Fibroblast of peridontal ligament (primary cell): ENCODE results near the gene TOMM70.
A peak's percentile ranks its signal among the peaks of the same experiment; 100 is the strongest.
"Not testable (repeated sequence)": the region's sequence is repeated elsewhere in the genome, so short reads cannot be mapped to it uniquely, and the experiment has no call there.

ENCODE experiments used
- DNase-seq: peaks from one replicate; pipeline ENCODE4 v3.0.0-alpha.2; 2010; ENCODE audit errors: extremely low read depth

Gene TOMM70

GRCh38 chr3:100364421-100364820 lies 36.5 kb downstream of the TOMM70 start:
- no peak for DNase-seq

DNA sequence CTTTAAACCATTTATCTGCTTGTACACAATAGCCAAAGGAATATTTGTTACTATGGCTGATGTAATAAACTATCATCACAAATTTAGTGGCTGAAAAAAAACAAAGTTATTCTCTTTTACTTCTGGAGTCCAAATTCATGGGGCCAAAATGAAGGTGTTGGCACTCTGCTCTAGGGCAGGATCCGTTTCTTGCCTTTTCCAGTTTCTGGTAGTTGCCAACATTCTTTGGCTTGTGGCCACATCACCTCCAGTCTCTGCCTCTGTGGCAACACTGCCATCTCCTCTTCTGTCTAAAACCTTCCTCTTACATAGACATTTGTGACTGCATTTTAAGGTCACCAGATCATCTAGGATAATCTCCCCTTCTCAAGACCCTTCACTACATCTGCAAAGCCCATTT lies 39.0 kb downstream of the TOMM70 start:
- DNase-seq, result no peak

- peak; percentile 10 for DNase-seq
These were observed 40.0 kb downstream of the TOMM70 start for GRCh38 chr3:100360757-100361496.

DNA sequence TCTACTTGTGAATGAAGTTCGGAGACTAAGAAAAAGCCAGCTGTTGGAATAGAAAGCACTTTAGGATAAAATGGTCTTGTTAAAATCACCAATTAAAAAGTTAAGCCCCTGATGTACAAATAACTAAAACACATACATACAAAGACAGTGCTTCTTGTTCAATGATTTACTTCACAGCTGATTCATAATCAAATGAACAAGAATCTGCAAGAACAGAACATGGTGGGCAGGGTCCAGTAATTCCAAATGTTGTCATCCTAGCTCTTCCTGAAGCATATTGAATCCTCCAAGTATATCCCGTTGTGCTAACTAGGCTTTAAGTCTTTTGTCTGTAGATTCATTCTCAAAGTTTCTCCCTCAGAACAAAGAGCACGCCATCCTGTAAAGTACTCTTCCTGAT lies 41.9 kb downstream of the TOMM70 start:
- DNase-seq, result no peak

DNA sequence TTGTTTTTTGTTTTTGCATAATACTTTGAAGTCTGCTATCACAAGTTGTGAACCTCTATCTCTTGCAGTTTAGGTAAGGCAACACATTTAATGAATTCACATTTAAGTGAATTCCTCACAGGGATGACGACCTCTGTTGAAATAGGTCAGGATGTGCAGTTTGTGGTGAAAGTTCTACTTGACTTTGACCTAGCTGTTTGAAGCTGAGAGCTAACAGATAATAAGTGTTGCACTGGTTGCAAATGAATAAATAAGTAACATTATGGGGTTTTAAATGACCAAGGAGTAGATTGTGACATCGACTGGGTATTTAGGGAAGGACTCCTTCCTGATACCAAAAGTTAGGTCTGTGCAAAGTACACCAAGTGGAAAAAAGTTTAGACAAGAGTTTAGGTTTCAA lies 42.5 kb downstream of the TOMM70 start:
- DNase-seq, result no peak

- DNase-seq, result no peak
These were observed 46.0 kb downstream of the TOMM70 start for GRCh38 chr3:100354850-100355249.

DNA sequence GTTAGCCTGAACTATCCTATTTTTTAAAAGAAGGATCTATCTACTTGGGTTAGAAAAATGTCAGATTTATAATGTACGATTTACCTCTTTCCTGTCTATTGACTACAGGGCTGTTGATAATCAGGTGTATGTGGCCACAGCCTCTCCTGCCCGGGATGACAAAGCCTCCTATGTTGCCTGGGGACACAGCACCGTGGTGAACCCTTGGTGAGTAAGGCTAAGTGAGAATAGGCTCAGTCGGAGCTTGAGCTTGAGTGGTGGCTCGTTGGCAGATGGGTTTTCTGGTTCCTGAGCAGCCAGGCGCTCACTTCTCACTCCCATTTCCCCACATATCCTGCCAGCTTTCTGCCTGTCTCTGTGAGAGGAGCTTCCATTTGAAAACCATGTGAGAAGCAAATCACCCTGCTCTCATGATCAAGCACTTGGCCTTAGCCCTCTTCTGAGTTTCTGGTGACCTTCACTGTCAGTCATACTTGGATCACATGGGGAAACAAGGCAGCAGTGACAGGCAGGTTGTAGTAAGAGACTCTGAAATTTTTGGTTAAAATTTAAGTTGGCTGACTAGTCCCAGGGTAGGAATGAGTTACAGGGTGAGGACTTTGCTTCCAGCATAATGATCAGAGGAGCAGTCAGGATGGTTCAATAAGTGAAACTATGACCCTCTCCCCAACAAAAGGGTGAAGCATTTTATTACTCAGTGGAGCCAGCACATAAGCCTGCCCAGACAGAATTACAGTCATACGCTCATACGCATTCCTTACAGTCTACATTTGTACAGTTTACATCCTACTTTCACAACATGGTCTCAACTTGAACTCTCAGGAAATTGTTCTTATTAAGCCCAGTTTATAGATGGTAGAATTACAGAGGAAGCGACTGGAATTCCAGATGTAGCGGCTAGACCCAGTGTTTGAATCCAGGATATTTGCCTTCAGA lies 48.3 kb downstream of the TOMM70 start:
- DNase-seq, result no peak

GRCh38 chr3:100351770-100352169 lies 49.1 kb downstream of the TOMM70 start:
- not testable (repeated sequence) for DNase-seq

DNA sequence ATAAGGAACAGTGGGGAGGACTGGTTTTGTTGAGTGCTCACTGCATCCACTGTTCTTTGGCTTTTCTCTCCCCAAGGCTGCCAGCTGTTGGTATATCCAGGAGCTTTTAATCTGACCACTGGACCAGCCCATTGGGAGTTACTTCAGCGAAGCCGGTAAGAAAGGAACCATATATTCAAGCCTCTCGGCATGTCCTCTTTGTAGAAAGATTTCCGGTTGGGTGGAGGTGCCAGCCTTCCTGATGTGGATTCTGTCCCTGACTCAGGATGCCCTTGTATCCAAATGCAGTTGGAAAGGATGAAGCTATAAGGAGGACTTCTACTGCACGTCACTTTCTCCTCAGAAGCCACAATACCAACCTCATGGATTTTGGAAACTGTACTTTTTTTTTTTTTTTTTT lies 52.2 kb downstream of the TOMM70 start:
- no peak for DNase-seq

GRCh38 chr3:100340527-100340926 lies 60.4 kb downstream of the TOMM70 start:
- no peak for DNase-seq

DNA sequence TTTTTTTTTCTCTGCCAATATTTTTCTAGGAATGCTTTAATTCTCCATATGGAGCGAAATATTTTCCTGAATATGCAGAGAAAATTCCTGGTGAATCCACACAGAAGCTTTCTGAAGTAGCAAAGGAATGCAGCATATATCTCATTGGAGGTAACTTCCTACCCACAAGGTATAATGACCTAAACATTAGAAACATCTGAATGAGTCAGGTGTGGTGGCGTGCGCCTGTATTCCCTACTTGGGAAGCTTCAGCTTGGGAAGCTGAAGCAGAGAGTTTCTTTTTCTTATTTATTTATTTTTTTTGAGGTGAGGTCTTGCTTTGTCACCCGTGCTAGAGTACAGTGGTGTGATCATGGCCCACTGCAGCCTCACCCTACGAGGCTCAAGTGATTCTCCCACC lies 61.1 kb downstream of the TOMM70 start:
- no peak for DNase-seq

DNA sequence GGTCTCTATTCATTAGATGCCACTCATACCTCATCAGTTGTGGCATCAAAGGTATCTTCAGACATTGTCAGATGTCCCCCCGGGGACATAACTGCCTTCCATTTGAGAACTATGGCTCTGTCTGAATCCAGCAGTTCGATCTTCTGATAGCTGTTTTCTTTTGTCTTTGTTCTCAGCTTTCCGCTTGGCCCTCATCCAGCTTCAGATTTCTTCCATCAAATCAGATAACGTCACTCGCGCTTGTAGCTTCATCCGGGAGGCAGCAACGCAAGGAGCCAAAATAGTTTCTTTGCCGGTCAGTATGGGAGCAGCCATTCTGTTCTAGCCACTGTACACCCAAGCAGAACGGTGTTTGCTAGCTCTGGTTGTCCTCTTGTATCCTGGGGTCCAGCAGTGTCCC lies 62.0 kb downstream of the TOMM70 start:
- no peak for DNase-seq

GRCh38 chr3:100336229-100336628 lies 64.7 kb downstream of the TOMM70 start:
- not testable (repeated sequence) for DNase-seq

DNA sequence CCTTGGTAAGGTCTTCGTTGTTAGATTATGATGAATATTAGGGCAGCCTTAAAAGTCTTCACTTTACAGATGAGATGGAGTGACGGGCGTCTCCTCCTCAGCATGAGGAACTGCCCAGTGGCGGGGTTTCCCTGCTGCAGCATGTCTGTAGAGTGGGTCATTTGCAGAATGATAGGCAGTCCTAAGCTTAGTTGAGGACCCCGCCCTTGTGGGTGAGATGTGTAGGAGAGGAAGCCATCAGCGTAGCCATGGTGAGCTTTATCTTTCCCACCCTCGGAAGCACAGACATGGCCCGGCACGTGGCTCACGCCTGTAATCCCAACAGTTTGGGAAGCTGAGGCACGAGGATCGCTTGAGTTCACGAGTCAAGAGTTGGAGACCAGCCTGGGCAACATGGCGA lies 65.5 kb downstream of the TOMM70 start:
- DNase-seq, result no peak

DNA sequence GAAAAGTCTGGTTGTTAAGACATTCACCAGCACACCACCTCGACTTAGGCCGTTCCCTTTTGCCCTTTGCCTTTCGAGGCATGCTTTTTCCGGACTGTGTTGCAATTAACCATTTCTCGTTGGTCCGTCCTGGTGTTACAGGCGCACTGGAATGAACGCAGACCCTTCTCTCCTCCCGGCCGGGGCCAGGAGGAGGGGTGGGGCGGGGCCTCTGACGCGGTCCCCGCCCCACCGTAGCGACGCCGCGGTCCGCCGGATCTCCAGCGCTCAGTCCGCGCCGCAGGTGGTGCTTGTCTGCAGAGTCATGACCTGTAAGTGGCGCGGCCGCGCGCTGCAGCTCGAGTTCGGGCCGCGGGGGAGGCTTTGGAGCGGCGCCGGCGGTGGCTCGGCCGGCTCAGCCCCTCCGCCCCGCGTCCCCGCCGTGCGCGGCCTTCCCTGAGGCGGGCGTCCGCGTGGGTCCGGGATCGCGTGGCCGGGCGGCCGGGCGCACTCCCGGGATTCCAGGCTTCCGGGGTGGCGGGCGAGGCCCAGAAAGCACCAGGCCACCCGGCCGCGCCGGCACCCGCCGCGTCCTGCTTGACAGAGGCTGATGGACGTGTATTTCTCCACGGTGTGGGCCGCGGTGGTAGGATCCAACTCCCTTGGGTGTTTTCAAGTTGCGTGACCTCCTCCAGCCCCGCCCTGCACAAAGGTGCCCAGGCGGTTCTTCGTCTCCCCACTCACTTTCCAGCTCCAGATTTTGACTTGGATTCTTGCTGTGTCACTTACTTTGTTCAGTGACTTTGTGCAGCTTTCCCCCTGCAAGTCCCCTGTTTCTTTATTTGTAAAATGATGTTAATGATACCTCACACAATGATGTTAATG lies 66.2 kb downstream of the TOMM70 start, which contains the start of gene NIT2:
TSS of gene NIT2 (plus strand) at position 270 of the 864 bp plus-strand sequence. CDS start at position 305, 35 bp downstream.
- DNase-seq, result peak; percentile 64

DNA sequence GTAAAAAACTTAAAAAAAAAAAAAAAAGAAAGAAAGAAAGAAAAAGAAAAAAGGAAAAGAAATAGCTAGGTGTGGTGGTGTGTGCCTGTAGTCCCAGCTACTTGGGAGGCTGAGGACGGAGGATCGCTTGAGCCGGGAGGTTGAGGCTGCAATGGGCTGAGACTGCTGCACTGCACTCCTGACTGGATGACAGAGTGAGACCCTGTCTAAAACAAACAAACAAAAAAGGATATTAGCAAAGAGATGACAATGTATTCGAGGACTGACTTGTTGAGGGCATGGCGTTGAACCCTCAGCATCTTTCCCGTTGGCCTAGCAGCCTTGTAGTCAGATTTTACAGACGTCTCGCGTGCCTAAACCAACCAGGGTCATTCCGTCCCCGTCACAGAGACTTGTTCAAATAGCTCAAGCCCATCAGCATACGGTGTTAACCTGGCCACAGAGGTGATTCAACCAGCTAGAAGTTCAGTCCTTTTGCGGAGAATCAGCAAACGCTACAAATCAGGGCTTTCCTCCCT lies 66.9 kb downstream of the TOMM70 start:
- no peak for DNase-seq

DNA sequence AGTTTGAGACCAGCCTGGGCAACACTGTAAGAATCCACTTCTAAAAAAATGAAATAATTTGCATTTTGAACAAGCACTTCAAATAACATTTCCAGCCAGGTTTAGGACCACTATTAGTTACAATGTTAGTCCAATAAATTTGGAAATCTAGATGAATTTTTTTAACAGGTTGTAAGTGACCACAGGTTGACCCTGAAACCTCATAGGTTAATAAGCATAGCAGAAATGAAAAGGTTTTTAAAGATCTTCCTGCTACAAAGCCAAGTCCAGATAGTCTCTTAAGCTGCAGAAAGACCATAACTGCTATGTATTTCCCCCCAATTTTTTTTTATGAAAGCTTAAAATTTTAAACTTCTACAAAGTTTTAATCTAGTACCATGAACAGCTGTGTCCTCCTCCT lies 67.8 kb downstream of the TOMM70 start:
- no peak for DNase-seq

DNA sequence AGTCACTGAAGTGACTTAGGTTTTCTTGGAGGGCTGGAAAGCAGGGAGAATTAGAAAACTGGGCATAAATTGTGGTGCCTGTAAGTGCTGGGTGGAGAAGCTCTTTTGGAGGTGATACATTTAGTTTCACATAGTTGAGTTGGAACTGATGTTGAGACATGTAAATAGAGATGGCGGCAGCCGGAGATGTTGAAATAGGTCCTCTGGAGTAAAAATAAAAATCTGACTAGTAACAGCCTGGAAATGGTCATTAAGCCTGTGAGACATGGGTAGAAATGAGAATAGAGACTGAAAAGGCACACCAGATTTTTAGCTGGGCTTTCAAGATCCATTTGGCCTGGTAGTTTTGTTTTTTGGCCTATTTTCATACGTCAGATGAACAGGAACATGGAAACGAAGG lies 69.2 kb downstream of the TOMM70 start:
- no peak for DNase-seq

- DNase-seq, result no peak
These were observed 70.2 kb downstream of the TOMM70 start for GRCh38 chr3:100330651-100331050.

- DNase-seq, result no peak
These were observed 70.9 kb downstream of the TOMM70 start for GRCh38 chr3:100329800-100330489.

GRCh38 chr3:100327377-100327776 lies 73.5 kb downstream of the TOMM70 start:
- DNase-seq, result not testable (repeated sequence)
